Esophagus muscularis mucosa (tissue), 4 donors: ENCODE measurements around the gene TBCE. TPM values are rescaled to one million over a fixed set of nuclear protein-coding genes. Genes with fewer than 3 reads are reported as not detected.
"Not testable (repeated sequence)": the region's sequence is repeated elsewhere in the genome, so short reads cannot be mapped to it uniquely, and the experiment has no call there.

ENCODE experiments used
- DNase-seq: peaks from one replicate; pipeline ENCODE4 v3.0.0-alpha.2; 2017; ENCODE audit errors: extremely low spot score
- H3K27ac ChIP-seq, 4 donors: fragments of 200-600 bp; sonication (generic); replicated peaks in 1 of 4; 1 replicate in 3 of 4; 2 replicates in 1 of 4; pipeline ENCODE4 v1.5.1; 2016 to 2019; ENCODE audit warnings: mild to moderate bottlenecking in 1 of 4
- H3K27me3 ChIP-seq, 4 donors: fragments of 200-600 bp; sonication (generic); one replicate each; pipeline versions ENCODE4 v1.5.1 to v1.6.0; 2016 to 2019
- H3K36me3 ChIP-seq, 4 donors: fragments of 200-600 bp; sonication (generic); one replicate each; pipeline ENCODE4 v1.5.1; 2016 to 2019
- H3K4me1 ChIP-seq, 4 donors: fragments of 200-600 bp; sonication (generic); one replicate each; pipeline ENCODE4 v1.5.1; 2016 to 2019
- H3K4me3 ChIP-seq, 4 donors: fragments of 200-600 bp; sonication (generic); 1 replicate in 2 of 4; 2 replicates in 2 of 4; pipeline ENCODE4 v1.5.1; 2016 to 2019; ENCODE audit warnings: mild to moderate bottlenecking in 4 of 4, moderate library complexity in 1 of 4
- H3K9me3 ChIP-seq, 4 donors: fragments of 200-600 bp; sonication (generic); 1 replicate in 3 of 4; 2 replicates in 1 of 4; pipeline ENCODE4 v1.5.1; 2016 to 2019
- CTCF ChIP-seq, 3 experiments: fragments of 200-600 bp in 2 of 3; fragments of 450-650 bp in 1 of 3; sonication (generic) in 2 of 3; IDR thresholded peaks; one replicate each; pipeline ENCODE4 v1.5.1; 2017 to 2019; ENCODE audit warnings: antibody characterized with exemption in 3 of 3, mild to moderate bottlenecking in 2 of 3, moderate library complexity in 1 of 3
- EP300 ChIP-seq: sonication (generic); formaldehyde crosslinking; IDR thresholded peaks from one replicate; pipeline ENCODE4 v1.6.1; 2017; ENCODE audit warnings: antibody characterized with exemption
- POLR2A ChIP-seq: fragments of 450-650 bp; IDR thresholded peaks from one replicate; pipeline ENCODE4 v1.6.1; 2017; ENCODE audit warnings: antibody characterized with exemption, moderate library complexity, mild to moderate bottlenecking, low read depth
- POLR2AphosphoS5 ChIP-seq, 2 donors: sonication (generic); formaldehyde crosslinking; IDR thresholded peaks; one replicate each; pipeline ENCODE4 v1.6.1; 2017; ENCODE audit warnings: antibody characterized with exemption in 2 of 2
- WGBS: methylation state at CpG from one replicate; pipeline ENCODE4 v1.1.5; 2018; 5-methylcytosine and 5-hydroxymethylcytosine counted together
- intact Hi-C: fragments of 100-400 bp; cut with DNase I; formaldehyde crosslinking; loops from one replicate; pipeline ENCODE4 v1.15.1; 2023
- total RNA-seq, 4 donors: library from RNA; depleted of rRNA; stranded (reverse); fragments of >200 nt; gene quantifications; one replicate each; pipeline versions ENCODE4 v1.1.0 to v1.2.1, GENCODE V29; 2016

TBCE gene
- total RNA-seq, 4 donors from 2014 or later, result 10.6 to 21.6 (median 15.3) TPM

- TF ChIP-seq CTCF (IDR thresholded peaks at IDR 0.05) (no peak), POLR2AphosphoS5 (IDR thresholded peaks at IDR 0.05) (no peak), POLR2A (no peak), EP300 (no peak)
- no peaks in the 10 kb centered on the region for H3K27me3 ChIP-seq
These were observed 941 bp upstream of the TBCE start for GRCh38 chr1:235366286-235366685.

GRCh38 chr1:235368428-235368827 is 1.2 kb downstream of the TBCE start:
- Histone ChIP-seq H3K4me1 (peaks cover 10 to 20% (median 18%) of the 10 kb centered on the region in 4 donors), H3K27ac (no peak overlapping the region), H3K4me3 (peak overlapping the region; percentile 68 to 84 (median 80)), H3K27me3 (no peaks in the 10 kb centered on the region), H3K36me3 (peaks cover 0 to 12% (median 4%) of the 10 kb centered on the region in 4 donors), H3K9me3 (no peaks in the 10 kb centered on the region)
- intact Hi-C loops, result no loop called here
- DNase-seq, result no peak
- TF ChIP-seq POLR2AphosphoS5 (IDR thresholded peaks at IDR 0.05), result no peak
- TF ChIP-seq EP300, result no peak
- no peak for TF ChIP-seq CTCF (IDR thresholded peaks at IDR 0.05)
- 89% methylated on average over 5 of the region's 5 CpGs for WGBS

More at GRCh38 chr1:235366286-235366685, 941 bp upstream of the TBCE start:
- WGBS, result 88% methylated on average over 5 of the region's 5 CpGs
- Histone ChIP-seq H3K9me3 (no peaks in the 10 kb centered on the region), H3K4me3 (no peak overlapping the region), H3K4me1 (peaks cover 10 to 20% (median 18%) of the 10 kb centered on the region in 4 donors), H3K36me3 (peaks cover 0 to 4% (median 0%) of the 10 kb centered on the region in 4 donors), H3K27ac (peak overlapping the region in 1 of 4 donors; percentile 90)
- no peak for DNase-seq
- intact Hi-C loops, result no loop called here

- no peak for DNase-seq
- intact Hi-C loops, result no loop called here
- Histone ChIP-seq H3K27ac (no peak overlapping the region), H3K4me3 (no peak overlapping the region), H3K9me3 (no peaks in the 10 kb centered on the region), H3K27me3 (no peaks in the 10 kb centered on the region), H3K36me3 (peaks cover 0 to 19% (median 4%) of the 10 kb centered on the region in 4 donors), H3K4me1 (peaks cover 10 to 20% (median 18%) of the 10 kb centered on the region in 4 donors)
- WGBS, result 94% methylated on average over 5 of the region's 5 CpGs
- TF ChIP-seq POLR2A (no peak), CTCF (IDR thresholded peaks at IDR 0.05) (no peak), POLR2AphosphoS5 (IDR thresholded peaks at IDR 0.05) (no peak), EP300 (no peak)
These were observed 2.6 kb downstream of the TBCE start for GRCh38 chr1:235369802-235370201.

- Histone ChIP-seq H3K9me3 (no peaks in the 10 kb centered on the region), H3K4me3 (no peak overlapping the region), H3K36me3 (peaks cover 0 to 43% (median 22%) of the 10 kb centered on the region in 4 donors), H3K4me1 (no peaks in the 10 kb centered on the region), H3K27ac (no peak overlapping the region), H3K27me3 (no peaks in the 10 kb centered on the region)
- WGBS, result 98% methylated on average over 6 of the region's 6 CpGs
- TF ChIP-seq EP300, result no peak
- no peak for TF ChIP-seq POLR2AphosphoS5 (IDR thresholded peaks at IDR 0.05)
- no peak for TF ChIP-seq CTCF (IDR thresholded peaks at IDR 0.05)
- TF ChIP-seq POLR2A, result no peak
- DNase-seq, result no peak
- intact Hi-C loops, result no loop called here
These were observed 8.8 kb downstream of the TBCE start for GRCh38 chr1:235375919-235376605.

GRCh38 chr1:235378134-235378735 is 11.0 kb downstream of the TBCE start:
- H3K9me3 ChIP-seq, H3K4me3 ChIP-seq, intact Hi-C loops, H3K4me1 ChIP-seq, H3K27ac ChIP-seq, H3K27me3 ChIP-seq, DNase-seq: not testable (repeated sequence)
- WGBS, result 93% methylated on average over 11 of the region's 11 CpGs
- H3K36me3 ChIP-seq, result peaks cover 0 to 38% (median 20%) of the 10 kb centered on the region in 4 donors

GRCh38 chr1:235381955-235382739 is 14.9 kb downstream of the TBCE start:
- intact Hi-C loops, result not testable (repeated sequence)
- WGBS, result no CpG with 5 or more reads among the region's 3 CpGs

GRCh38 chr1:235385633-235386032 is 18.4 kb downstream of the TBCE start:
- H3K27me3 ChIP-seq, H3K36me3 ChIP-seq, H3K4me3 ChIP-seq, H3K9me3 ChIP-seq, H3K4me1 ChIP-seq, H3K27ac ChIP-seq, DNase-seq, intact Hi-C loops: not testable (repeated sequence)
- 100% methylated on average over 1 of the region's 1 CpG for WGBS

More at GRCh38 chr1:235381955-235382739, 14.9 kb downstream of the TBCE start:
- not testable (repeated sequence) for H3K4me3 ChIP-seq, H3K4me1 ChIP-seq, DNase-seq, H3K9me3 ChIP-seq, H3K27ac ChIP-seq, H3K27me3 ChIP-seq
- H3K36me3 ChIP-seq, result peaks cover 0 to 32% (median 15%) of the 10 kb centered on the region in 4 donors
